HepG2 (cell line): Measurements from ENCODE around the gene CMYA5.

Experiments
- SALL2 ChIP-seq: sonication (generic); formaldehyde crosslinking; IDR thresholded peaks from 2 replicates; pipeline ENCODE4 v1.8.1; 2023; ENCODE audit warnings: mild to moderate bottlenecking, missing genetic modification reagents, inconsistent platforms
- ZBTB39 ChIP-seq: sonication (generic); formaldehyde crosslinking; IDR thresholded peaks from 2 replicates; pipeline ENCODE4 v1.5.0; 2020; ENCODE audit warnings: missing genetic modification reagents
- ZIK1 ChIP-seq: sonication (generic); formaldehyde crosslinking; IDR thresholded peaks from 2 replicates; pipeline ENCODE4 v1.5.0; 2020; ENCODE audit warnings: mild to moderate bottlenecking, low read depth, missing genetic modification reagents, borderline replicate concordance

- TF ChIP-seq SALL2 (CRISPR knock-in tag) (no peak), ZBTB39 (no peak), ZIK1 (CRISPR knock-in tag) (no peak)
Observed at GRCh38 chr5:79759848-79760247, 70.2 kb downstream of the CMYA5 start.
